ENCODE measurements around the gene SPECC1. TPM values are rescaled to one million over a fixed set of nuclear protein-coding genes. Genes with fewer than 3 reads are reported as not detected.
"Not testable (repeated sequence)": the region's sequence is repeated elsewhere in the genome, so short reads cannot be mapped to it uniquely, and the experiment has no call there.

Gene SPECC1
- total RNA-seq, 3 donors from 2014 or later, result 36.4 to 59.0 (median 51.8) TPM

- intact Hi-C loops (cut with DNase I; ENCODE audit: low total_unique reads), result no loop called here
- H3K9me3 ChIP-seq, result no peaks in the 10 kb centered on the region
- H3K36me3 ChIP-seq, result no peaks in the 10 kb centered on the region
- no peak overlapping the region for H3K27ac ChIP-seq
- no peaks in the 10 kb centered on the region for H3K27me3 ChIP-seq
- no peak for TF ChIP-seq POLR2A (IDR thresholded peaks at IDR 0.05)
- no peak for TF ChIP-seq CTCF (IDR thresholded peaks at IDR 0.05)
- TF ChIP-seq POLR2AphosphoS5 (IDR thresholded peaks at IDR 0.05), result no peak
- H3K4me1 ChIP-seq, result no peaks in the 10 kb centered on the region
- no peak for DNase-seq (ENCODE audit: low spot score in 2 of 2)
- H3K4me3 ChIP-seq, result no peak overlapping the region
Measured at GRCh38 chr17:20236578-20237227, 227.5 kb downstream of the SPECC1 start.

GRCh38 chr17:20239776-20240175 is 230.6 kb downstream of the SPECC1 start:
- DNase-seq (ENCODE audit: low spot score in 2 of 2); H3K4me1 ChIP-seq; H3K4me3 ChIP-seq; H3K27me3 ChIP-seq; H3K27ac ChIP-seq; H3K9me3 ChIP-seq; H3K36me3 ChIP-seq: not testable (repeated sequence)
- intact Hi-C loops (cut with DNase I; ENCODE audit: low total_unique reads), result loop anchor here (5.0 kb wide), 1 partner anchor 78 kb away; no protein-coding TSS in a partner anchor

GRCh38 chr17:20241855-20242254 is 232.7 kb downstream of the SPECC1 start:
- Histone ChIP-seq H3K27me3 (no peaks in the 10 kb centered on the region), H3K9me3 (no peaks in the 10 kb centered on the region), H3K4me3 (no peak overlapping the region), H3K36me3 (no peaks in the 10 kb centered on the region), H3K27ac (no peak overlapping the region), H3K4me1 (no peaks in the 10 kb centered on the region)
- no peak for TF ChIP-seq CTCF (IDR thresholded peaks at IDR 0.05)
- TF ChIP-seq POLR2A (IDR thresholded peaks at IDR 0.05), result no peak
- no peak for TF ChIP-seq POLR2AphosphoS5 (IDR thresholded peaks at IDR 0.05)
- DNase-seq (ENCODE audit: low spot score in 2 of 2), result no peak
- intact Hi-C loops (cut with DNase I; ENCODE audit: low total_unique reads), result loop anchor here (5.0 kb wide), 1 partner anchor 75 kb away; no protein-coding TSS in a partner anchor

GRCh38 chr17:20242271-20242670 is 233.1 kb downstream of the SPECC1 start:
- Histone ChIP-seq H3K27ac (no peak overlapping the region), H3K4me3 (no peak overlapping the region), H3K27me3 (no peaks in the 10 kb centered on the region), H3K9me3 (no peaks in the 10 kb centered on the region), H3K4me1 (no peaks in the 10 kb centered on the region), H3K36me3 (no peaks in the 10 kb centered on the region)
- intact Hi-C loops (cut with DNase I; ENCODE audit: low total_unique reads), result loop anchor here (5.0 kb wide), 1 partner anchor 75 kb away; no protein-coding TSS in a partner anchor
- no peak for DNase-seq (ENCODE audit: low spot score in 2 of 2)
- TF ChIP-seq POLR2AphosphoS5 (IDR thresholded peaks at IDR 0.05) (no peak), CTCF (IDR thresholded peaks at IDR 0.05) (no peak), POLR2A (IDR thresholded peaks at IDR 0.05) (no peak)

- intact Hi-C loops (cut with DNase I; ENCODE audit: low total_unique reads), result loop anchor here (5.0 kb wide), 1 partner anchor 74 kb away; no protein-coding TSS in a partner anchor
- TF ChIP-seq POLR2AphosphoS5 (IDR thresholded peaks at IDR 0.05) (no peak), CTCF (IDR thresholded peaks at IDR 0.05) (no peak), POLR2A (IDR thresholded peaks at IDR 0.05) (no peak)
- no peaks in the 10 kb centered on the region for H3K36me3 ChIP-seq
Measured at GRCh38 chr17:20243524-20243923, 234.4 kb downstream of the SPECC1 start.

More at GRCh38 chr17:20243524-20243923, 234.4 kb downstream of the SPECC1 start:
- H3K27ac ChIP-seq, result no peak overlapping the region
- H3K4me3 ChIP-seq, result no peak overlapping the region
- no peak for DNase-seq (ENCODE audit: low spot score in 2 of 2)
- no peaks in the 10 kb centered on the region for H3K4me1 ChIP-seq
- no peaks in the 10 kb centered on the region for H3K9me3 ChIP-seq
- H3K27me3 ChIP-seq, result no peaks in the 10 kb centered on the region

Measured in breast epithelium (tissue), 4 donors.